Measurements from ENCODE around the gene R3HDM1. TPM values are rescaled to one million over a fixed set of nuclear protein-coding genes. Genes with fewer than 3 reads are reported as not detected.

Gene R3HDM1
- polyA plus RNA-seq, 1 donor from 2014 or later = 30.3 TPM

DNA sequence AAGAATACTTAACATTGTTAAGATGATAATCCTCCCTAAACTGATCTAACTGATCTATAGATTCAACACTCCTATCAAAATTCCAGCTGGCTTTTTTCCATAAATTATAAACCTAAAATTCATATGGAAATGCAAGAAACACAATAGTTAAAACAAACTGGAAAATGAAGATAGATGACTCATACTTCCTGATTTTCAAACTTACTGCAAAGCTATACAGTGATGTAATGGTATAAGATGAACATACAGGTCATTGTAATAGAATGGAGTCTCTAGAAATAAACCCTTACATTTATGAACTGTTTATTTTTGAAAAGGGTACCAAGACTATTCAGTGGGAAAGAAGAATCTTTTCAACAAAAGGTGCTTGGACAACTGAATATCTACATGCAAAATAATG, 242.6 kb downstream of the R3HDM1 start:
- Histone ChIP-seq H3K9me2 (ENCODE audit: insufficient read depth, low read length) (no peaks in the 10 kb centered on the region), H3K4me2 (ENCODE audit: low read length) (no peak overlapping the region), H3K79me2 (replicated peaks; ENCODE audit: insufficient read depth, low read length) (peaks cover 6% of the 10 kb centered on the region), H3K27me3 (ENCODE audit: insufficient read depth, low read depth, low read length) (no peaks in the 10 kb centered on the region), H3K36me3 (ENCODE audit: insufficient read depth, low read length) (peaks cover 16% of the 10 kb centered on the region), H3K9me3 (ENCODE audit: low read length) (no peaks in the 10 kb centered on the region), H2AFZ (ENCODE audit: low read depth, low read length) (no peak overlapping the region), H3K9ac (ENCODE audit: low read length) (no peak overlapping the region), H4K20me1 (ENCODE audit: insufficient read depth) (no peaks in the 10 kb centered on the region), H3K27ac (ENCODE audit: low read length) (no peak overlapping the region), H3K4me3 (ENCODE audit: low read length) (no peak overlapping the region), H3F3A (ENCODE audit: insufficient read depth, low read length, poor library complexity, severe bottlenecking) (no peaks in the 10 kb centered on the region)
- TF ChIP-seq EZH2 (IDR thresholded peaks at IDR 0.05; ENCODE audit: borderline replicate concordance, insufficient read depth, low read length, poor library complexity, severe bottlenecking) (no peak), RAD21 (conservative IDR thresholded peaks at IDR 0.05) (no peak), SMC3 (conservative IDR thresholded peaks at IDR 0.05; ENCODE audit: poor library complexity) (no peak), TAF1 (IDR thresholded peaks at IDR 0.05; ENCODE audit: low read depth) (no peak), POLR2AphosphoS5 (IDR thresholded peaks at IDR 0.05) (no peak)

Small RNA genes within 50 kb of the gene (small RNA-seq; reads per million reads assigned to genes)
- gene MIR128-1 = 1,113 to 1,145 (median 1,123) reads per million in 3 experiments
- gene RNU6-512P = 0 reads per million in 3 experiments

Other genes starting within 250 kb of the R3HDM1 start
- 3.5 and 4.9 TPM in 2 replicates for gene ZRANB3, start 266 bp upstream of the R3HDM1 start, polyA plus RNA-seq
- gene UBXN4, start 210.4 kb downstream of the R3HDM1 start, polyA plus RNA-seq = 142 and 158 TPM in 2 replicates